ENCODE data around the gene ARL16.

The ARL16 gene

DNA sequence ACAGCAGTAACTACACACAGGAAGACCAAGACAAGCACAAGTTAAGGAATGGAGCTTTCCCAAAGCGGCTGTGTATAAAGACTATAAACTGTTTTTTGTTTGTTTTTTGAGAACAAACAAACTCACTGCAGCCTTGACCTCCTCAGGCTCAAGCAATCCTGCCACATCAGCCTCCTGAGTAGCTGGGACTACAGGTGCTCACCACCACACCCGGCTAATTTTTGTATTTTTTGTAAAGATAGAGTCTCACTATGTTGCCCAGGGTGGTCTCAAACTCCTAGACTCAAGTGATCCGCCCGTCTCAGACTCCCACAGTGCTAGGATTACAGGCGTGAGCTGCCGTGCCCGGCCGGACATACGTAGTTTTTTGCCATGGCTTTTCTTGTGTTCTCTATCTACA is 23.2 kb downstream of the ARL16 start:
- TF ChIP-seq Cebpa-rat (IDR thresholded peaks at IDR 0.05), result no peak
- no peak overlapping the region for H3K4me2 ChIP-seq
- H3K27me3 ChIP-seq, result no peaks in the 10 kb centered on the region
- peaks cover 38 to 59% (median 51%) of the 10 kb centered on the region in 10 experiments for H3K4me1 ChIP-seq
- H3K4me3 ChIP-seq, result no peak overlapping the region
- no peaks in the 10 kb centered on the region for H3K9me3 ChIP-seq (replicated peaks in 1 of 11)
- peaks cover 8 to 18% (median 15%) of the 10 kb centered on the region in 11 experiments; a peak in 20 of 22 replicates for H3K36me3 ChIP-seq
- H3K9ac ChIP-seq, result peak overlapping the region in 2 of 11 experiments; percentile 6 to 28; a peak in 1 of 22 replicates
- no peak overlapping the region for H3K27ac ChIP-seq
- H4K20me1 ChIP-seq, result no peaks in the 10 kb centered on the region

GRCh38 chr17:81659038-81659437 is 24.6 kb downstream of the ARL16 start:
- no peak overlapping the region for H3K9ac ChIP-seq
- TF ChIP-seq Cebpa-rat (IDR thresholded peaks at IDR 0.05), result no peak
- no peak overlapping the region for H3K4me3 ChIP-seq
- no peak overlapping the region for H3K27ac ChIP-seq
- peaks cover 0 to 4% (median 2%) of the 10 kb centered on the region in 11 experiments; a peak in 11 of 22 replicates for H3K36me3 ChIP-seq
- no peaks in the 10 kb centered on the region for H4K20me1 ChIP-seq
- H3K27me3 ChIP-seq, result no peaks in the 10 kb centered on the region
- H3K4me2 ChIP-seq, result peak overlapping the region in 9 of 11 experiments; percentile 8 to 50 (median 42); a peak in 14 of 22 replicates
- H3K9me3 ChIP-seq (replicated peaks in 1 of 11), result no peaks in the 10 kb centered on the region
- H3K4me1 ChIP-seq, result peaks cover 37 to 57% (median 46%) of the 10 kb centered on the region in 10 experiments

DNA sequence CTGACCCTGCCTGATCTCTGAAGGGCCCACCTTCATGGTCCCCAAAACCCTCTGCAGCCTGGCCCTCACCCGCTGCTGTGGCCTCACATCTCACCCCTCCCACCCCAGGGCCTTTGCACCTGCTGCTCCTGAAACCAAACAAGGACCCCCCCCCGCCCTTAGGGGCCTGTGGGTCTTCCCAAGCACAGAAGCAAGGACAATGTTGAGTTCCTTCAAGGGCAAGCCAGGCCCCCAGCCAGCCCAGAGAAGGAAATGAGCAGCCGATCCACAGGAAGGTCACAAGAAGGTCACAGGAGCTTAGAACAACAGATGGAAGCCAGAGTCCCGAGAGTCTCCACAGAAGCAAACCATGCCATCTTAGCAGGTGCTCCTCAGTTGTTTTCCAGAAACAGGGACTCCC is 26.8 kb downstream of the ARL16 start:
- no peaks in the 10 kb centered on the region for H3K36me3 ChIP-seq
- peak overlapping the region in 9 of 11 experiments; percentile 9 to 80 (median 66); a peak in 15 of 22 replicates for H3K27ac ChIP-seq
- peak overlapping the region in 9 of 11 experiments; percentile 25 to 70 (median 62); a peak in 15 of 22 replicates for H3K9ac ChIP-seq
- H3K4me2 ChIP-seq, result peak overlapping the region; percentile 53 to 92 (median 80)
- H3K27me3 ChIP-seq, result no peaks in the 10 kb centered on the region
- H4K20me1 ChIP-seq, result no peaks in the 10 kb centered on the region
- no peak for TF ChIP-seq Cebpa-rat (IDR thresholded peaks at IDR 0.05)
- peaks cover 53 to 72% (median 62%) of the 10 kb centered on the region in 10 experiments for H3K4me1 ChIP-seq
- H3K4me3 ChIP-seq, result peak overlapping the region in 2 of 10 experiments; percentile 23 to 31; a peak in 4 of 20 replicates
- no peaks in the 10 kb centered on the region for H3K9me3 ChIP-seq (replicated peaks in 1 of 11)

GRCh38 chr17:81656118-81656743 is 27.4 kb downstream of the ARL16 start, which contains the start of gene PDE6G:
Gene PDE6G (minus strand): TSS chr17:81656542. CDS start chr17:81653305, 3,237 bp downstream.
- Histone ChIP-seq H3K27me3 (no peaks in the 10 kb centered on the region), H3K4me3 (peak within 1 kb of the TSS in 2 of 10 experiments; percentile 23 to 31; a peak in 4 of 20 replicates), H3K27ac (peak within 1 kb of the TSS in 10 of 11 experiments; percentile 9 to 80 (median 64); a peak in 17 of 22 replicates), H3K4me1 (peaks cover 53 to 78% (median 68%) of the 10 kb centered on the region in 10 experiments), H3K36me3 (no peaks in the 10 kb centered on the region), H3K9me3 (replicated peaks in 1 of 11) (no peaks in the 10 kb centered on the region), H3K9ac (peak within 1 kb of the TSS in 10 of 11 experiments; percentile 24 to 70 (median 61); a peak in 17 of 22 replicates), H4K20me1 (no peaks in the 10 kb centered on the region), H3K4me2 (peak within 1 kb of the TSS; percentile 53 to 92 (median 80))
- TF ChIP-seq Cebpa-rat (IDR thresholded peaks at IDR 0.05), result no peak

DNA sequence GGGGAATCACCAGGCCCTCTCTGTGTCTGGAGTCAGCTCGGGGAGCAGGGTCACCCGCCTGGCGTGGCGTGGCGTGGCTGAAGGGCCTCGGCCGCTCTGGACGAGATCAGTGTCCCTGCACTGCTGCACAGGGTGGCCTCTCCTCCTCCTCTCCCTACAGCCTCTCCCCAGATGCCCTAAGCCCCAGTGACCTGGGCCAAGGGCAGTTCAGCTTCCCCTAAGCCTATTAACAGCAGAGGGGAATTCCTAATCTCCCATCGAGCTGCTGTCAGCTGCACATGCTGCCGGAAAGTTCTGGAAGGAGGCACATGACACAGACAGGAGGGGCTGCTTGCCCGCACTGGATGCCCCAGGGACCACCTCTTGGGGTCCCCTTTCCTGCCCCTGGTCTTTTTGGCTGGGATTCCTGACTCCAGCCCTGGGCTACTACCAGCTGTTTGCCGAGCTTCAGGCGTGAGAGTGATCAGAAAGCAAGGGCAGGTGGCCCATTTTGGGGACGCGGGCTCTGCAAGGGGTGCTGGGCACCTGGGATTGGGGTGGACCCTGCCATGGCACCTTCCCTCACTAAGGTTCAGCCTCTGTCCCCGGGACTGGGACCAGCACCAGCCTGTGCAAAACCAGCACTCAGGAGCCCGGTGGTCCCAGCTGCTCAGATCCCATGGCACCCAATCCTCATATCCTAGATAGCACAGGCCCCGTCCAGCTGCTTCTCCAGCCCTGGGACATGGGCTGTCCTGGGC is 28.0 kb downstream of the ARL16 start:
- Histone ChIP-seq H3K9ac (peak overlapping the region in 8 of 11 experiments; percentile 3 to 70 (median 62); a peak in 14 of 22 replicates), H3K27me3 (no peaks in the 10 kb centered on the region), H3K4me3 (no peak overlapping the region), H4K20me1 (no peaks in the 10 kb centered on the region), H3K4me2 (peak overlapping the region; percentile 53 to 92 (median 80)), H3K36me3 (no peaks in the 10 kb centered on the region), H3K27ac (peak overlapping the region in 7 of 11 experiments; percentile 49 to 80 (median 74); a peak in 13 of 22 replicates), H3K4me1 (peaks cover 53 to 82% (median 74%) of the 10 kb centered on the region in 10 experiments), H3K9me3 (replicated peaks in 1 of 11) (0 out of 22 replicates have a peak, but pooled peaks cover 0 to 2% (median 0%) of the 10 kb centered on the region in 11 experiments)
- TF ChIP-seq Cebpa-rat (IDR thresholded peaks at IDR 0.05), result no peak

DNA sequence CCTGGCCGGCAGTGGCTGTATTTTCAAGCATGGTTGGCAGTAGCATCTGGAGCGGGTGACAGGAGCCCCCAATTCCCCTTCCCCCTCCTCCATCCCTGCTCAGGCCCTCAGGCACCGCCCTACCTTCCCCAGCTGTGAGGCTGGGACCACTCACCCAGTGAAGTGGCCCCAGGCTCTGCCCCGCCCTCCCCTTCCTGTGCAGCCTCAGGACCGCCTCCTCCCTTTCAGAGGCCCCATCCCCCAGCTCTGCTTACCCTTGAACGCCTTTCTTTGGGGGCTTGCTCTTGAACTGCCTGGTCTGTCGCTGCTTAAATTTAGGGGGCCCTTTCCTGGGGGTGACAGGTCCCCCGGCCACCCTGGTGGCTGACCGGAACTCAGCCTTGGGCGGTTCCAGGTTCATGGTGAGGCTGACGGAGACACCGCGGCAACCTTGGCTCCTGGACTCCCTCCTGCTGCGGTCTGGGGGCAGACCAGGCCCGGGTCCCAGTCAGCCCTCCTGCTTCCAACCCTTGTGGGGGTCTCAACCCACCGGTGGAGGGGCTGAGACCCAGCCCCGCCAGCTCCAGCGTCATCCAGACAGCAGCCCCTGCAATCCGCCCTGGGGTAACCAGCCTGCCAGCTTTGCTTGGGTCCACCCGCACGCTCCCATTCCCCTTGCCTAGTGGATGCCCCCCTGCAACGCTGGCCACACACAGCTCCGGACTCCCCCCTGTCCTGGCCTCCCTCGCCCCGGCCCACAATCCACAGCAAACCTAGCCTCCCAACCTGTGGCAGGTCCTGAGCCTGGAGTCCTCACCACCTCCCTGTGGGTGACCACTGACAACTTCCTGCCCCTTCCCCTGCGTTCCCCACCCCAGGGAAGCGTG is 30.5 kb downstream of the ARL16 start:
- Histone ChIP-seq H3K9ac (peak overlapping the region; percentile 70 to 85 (median 79)), H3K27me3 (no peaks in the 10 kb centered on the region)

DNA sequence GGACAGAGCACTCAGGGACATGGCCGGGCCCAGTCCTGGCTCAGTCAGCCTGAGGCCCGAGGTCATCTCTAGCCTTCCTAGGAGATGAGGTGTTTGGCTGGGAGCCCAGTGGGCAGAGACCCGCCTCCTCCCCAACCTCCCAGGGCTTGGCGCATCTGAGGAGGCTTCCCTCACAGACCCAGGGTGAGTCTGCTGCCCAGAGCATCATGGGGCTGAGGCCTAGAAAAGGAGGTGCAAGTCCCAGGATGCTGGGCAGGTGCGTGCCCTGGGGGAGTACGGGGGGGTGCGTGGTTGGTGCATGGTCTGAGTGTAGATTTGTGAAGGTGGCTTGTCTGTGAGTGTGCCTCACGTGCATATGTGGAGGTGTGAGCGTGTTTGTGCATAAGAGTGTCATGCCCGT is 31.9 kb downstream of the ARL16 start:
- Histone ChIP-seq H3K4me2 (peak overlapping the region in 8 of 11 experiments; percentile 18 to 54 (median 35); a peak in 11 of 22 replicates), H3K9ac (no peak overlapping the region)

More for the DNA sequence above, 30.5 kb downstream of the ARL16 start:
- TF ChIP-seq Cebpa-rat (IDR thresholded peaks at IDR 0.05), result no peak
- Histone ChIP-seq H4K20me1 (no peaks in the 10 kb centered on the region), H3K4me2 (peak overlapping the region; percentile 95 to 99 (median 99)), H3K4me1 (peaks cover 46 to 69% (median 63%) of the 10 kb centered on the region in 10 experiments), H3K27ac (peak overlapping the region; percentile 68 to 88 (median 81)), H3K4me3 (peak overlapping the region; percentile 50 to 69 (median 58)), H3K36me3 (peaks cover 0 to 5% (median 0%) of the 10 kb centered on the region in 11 experiments; a peak in 1 of 22 replicates), H3K9me3 (replicated peaks in 1 of 11) (peaks cover 19 to 24% (median 20%) of the 10 kb centered on the region in 11 experiments)

GRCh38 chr17:81650951-81651350 is 32.6 kb downstream of the ARL16 start:
- H3K27me3 ChIP-seq, result no peaks in the 10 kb centered on the region
- peak overlapping the region in 1 of 11 experiments; percentile 23; a peak in 1 of 22 replicates for H3K9ac ChIP-seq
- H3K4me1 ChIP-seq, result peaks cover 30 to 52% (median 46%) of the 10 kb centered on the region in 10 experiments
- no peak for TF ChIP-seq Cebpa-rat (IDR thresholded peaks at IDR 0.05)
- peaks cover 0 to 5% (median 0%) of the 10 kb centered on the region in 11 experiments; a peak in 1 of 22 replicates for H3K36me3 ChIP-seq
- peak overlapping the region in 5 of 11 experiments; percentile 28 to 54 (median 53); a peak in 9 of 22 replicates for H3K4me2 ChIP-seq
- no peaks in the 10 kb centered on the region for H4K20me1 ChIP-seq
- H3K9me3 ChIP-seq (replicated peaks in 1 of 11), result peaks cover 19 to 28% (median 24%) of the 10 kb centered on the region in 11 experiments
- no peak overlapping the region; a peak in 1 of 22 replicates for H3K27ac ChIP-seq
- no peak overlapping the region for H3K4me3 ChIP-seq

More for the DNA sequence above, 31.9 kb downstream of the ARL16 start:
- Histone ChIP-seq H3K36me3 (peaks cover 0 to 5% (median 0%) of the 10 kb centered on the region in 11 experiments; a peak in 1 of 22 replicates), H3K4me3 (no peak overlapping the region), H3K27me3 (no peaks in the 10 kb centered on the region), H4K20me1 (no peaks in the 10 kb centered on the region), H3K27ac (no peak overlapping the region), H3K9me3 (replicated peaks in 1 of 11) (peaks cover 19 to 28% (median 24%) of the 10 kb centered on the region in 11 experiments), H3K4me1 (peaks cover 37 to 60% (median 54%) of the 10 kb centered on the region in 10 experiments)
- TF ChIP-seq Cebpa-rat (IDR thresholded peaks at IDR 0.05), result no peak

Data from BLaER1 treated with 17β-estradiol and CSF1 and Interleukin-3, amounts not matched to agents 10 nM and 100 nM (cell line).